ENCODE results near the gene DUSP1. TPM values are rescaled to one million over a fixed set of nuclear protein-coding genes. Genes with fewer than 3 reads are reported as not detected.

DUSP1 gene
- total and polyA plus RNA-seq, 2 of the 13 experiments (the other 11 are each of a cell fraction or from before 2014, with no cell fraction given): 27.1 to 55.5 TPM

- TF ChIP-seq ZNF512B (CRISPR knock-in tag; IDR thresholded peaks at IDR 0.05; ENCODE audit: borderline replicate concordance) (no peak), SCMH1 (CRISPR knock-in tag; IDR thresholded peaks at IDR 0.05; ENCODE audit: borderline replicate concordance) (no peak), HNF4A (CRISPR knock-in tag; IDR thresholded peaks at IDR 0.05) (no peak), MXD1 (CRISPR knock-in tag; IDR thresholded peaks at IDR 0.05) (no peak), SP1 (IDR thresholded peaks at IDR 0.05) (no peak), SP1 (CRISPR knock-in tag; IDR thresholded peaks at IDR 0.05) (no peak), ZNF460 (CRISPR knock-in tag; IDR thresholded peaks at IDR 0.05; ENCODE audit: borderline replicate concordance) (no peak), ZBTB7B (CRISPR knock-in tag; IDR thresholded peaks at IDR 0.05) (no peak), ZNF530 (CRISPR knock-in tag; IDR thresholded peaks at IDR 0.05; ENCODE audit: low read depth) (no peak), RELA (CRISPR knock-in tag; IDR thresholded peaks at IDR 0.05) (no peak), MED8 (CRISPR knock-in tag; IDR thresholded peaks at IDR 0.05; ENCODE audit: insufficient replicate concordance) (no peak), ELF4 (CRISPR knock-in tag; IDR thresholded peaks at IDR 0.05; ENCODE audit: borderline replicate concordance) (no peak), ZBTB20 (CRISPR knock-in tag; IDR thresholded peaks at IDR 0.05; ENCODE audit: borderline replicate concordance, low read depth) (no peak), SIX4 (CRISPR knock-in tag; IDR thresholded peaks at IDR 0.05) (no peak; the same call in 1 of the 2 replicates), BCL6 (CRISPR knock-in tag; IDR thresholded peaks at IDR 0.05) (no peak), NFATC3 (CRISPR knock-in tag; IDR thresholded peaks at IDR 0.05) (no peak)
- TF ChIP-seq, protein P1, sequence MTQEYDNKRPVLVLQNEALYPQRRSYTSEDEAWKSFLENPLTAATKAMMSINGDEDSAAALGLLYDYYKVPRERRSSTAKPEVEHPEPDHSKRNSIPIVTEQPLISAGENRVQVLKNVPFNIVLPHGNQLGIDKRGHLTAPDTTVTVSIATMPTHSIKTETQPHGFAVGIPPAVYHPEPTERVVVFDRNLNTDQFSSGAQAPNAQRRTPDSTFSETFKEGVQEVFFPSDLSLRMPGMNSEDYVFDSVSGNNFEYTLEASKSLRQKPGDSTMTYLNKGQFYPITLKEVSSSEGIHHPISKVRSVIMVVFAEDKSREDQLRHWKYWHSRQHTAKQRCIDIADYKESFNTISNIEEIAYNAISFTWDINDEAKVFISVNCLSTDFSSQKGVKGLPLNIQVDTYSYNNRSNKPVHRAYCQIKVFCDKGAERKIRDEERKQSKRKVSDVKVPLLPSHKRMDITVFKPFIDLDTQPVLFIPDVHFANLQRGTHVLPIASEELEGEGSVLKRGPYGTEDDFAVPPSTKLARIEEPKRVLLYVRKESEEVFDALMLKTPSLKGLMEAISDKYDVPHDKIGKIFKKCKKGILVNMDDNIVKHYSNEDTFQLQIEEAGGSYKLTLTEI (CRISPR knock-in tag; conservative IDR thresholded peaks at IDR 0.05): no peak
- TF ChIP-seq, protein P2, sequence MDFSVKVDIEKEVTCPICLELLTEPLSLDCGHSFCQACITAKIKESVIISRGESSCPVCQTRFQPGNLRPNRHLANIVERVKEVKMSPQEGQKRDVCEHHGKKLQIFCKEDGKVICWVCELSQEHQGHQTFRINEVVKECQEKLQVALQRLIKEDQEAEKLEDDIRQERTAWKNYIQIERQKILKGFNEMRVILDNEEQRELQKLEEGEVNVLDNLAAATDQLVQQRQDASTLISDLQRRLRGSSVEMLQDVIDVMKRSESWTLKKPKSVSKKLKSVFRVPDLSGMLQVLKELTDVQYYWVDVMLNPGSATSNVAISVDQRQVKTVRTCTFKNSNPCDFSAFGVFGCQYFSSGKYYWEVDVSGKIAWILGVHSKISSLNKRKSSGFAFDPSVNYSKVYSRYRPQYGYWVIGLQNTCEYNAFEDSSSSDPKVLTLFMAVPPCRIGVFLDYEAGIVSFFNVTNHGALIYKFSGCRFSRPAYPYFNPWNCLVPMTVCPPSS (IDR thresholded peaks at IDR 0.05): no peak
- TF ChIP-seq, protein P3, sequence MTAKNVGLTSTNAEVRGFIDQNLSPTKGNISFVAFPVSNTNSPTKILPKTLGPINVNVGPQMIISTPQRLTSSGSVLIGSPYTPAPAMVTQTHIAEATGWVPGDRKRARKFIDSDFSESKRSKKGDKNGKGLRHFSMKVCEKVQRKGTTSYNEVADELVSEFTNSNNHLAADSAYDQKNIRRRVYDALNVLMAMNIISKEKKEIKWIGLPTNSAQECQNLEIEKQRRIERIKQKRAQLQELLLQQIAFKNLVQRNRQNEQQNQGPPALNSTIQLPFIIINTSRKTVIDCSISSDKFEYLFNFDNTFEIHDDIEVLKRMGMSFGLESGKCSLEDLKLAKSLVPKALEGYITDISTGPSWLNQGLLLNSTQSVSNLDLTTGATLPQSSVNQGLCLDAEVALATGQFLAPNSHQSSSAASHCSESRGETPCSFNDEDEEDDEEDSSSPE (CRISPR knock-in tag; IDR thresholded peaks at IDR 0.05): no peak
Measured at GRCh38 chr5:172806897-172807672, 36.1 kb upstream of the DUSP1 start (continued).
